Neural crest cell (in vitro differentiated cells): Measurements from ENCODE around the gene RALGAPA2. TPM values are rescaled to one million over a fixed set of nuclear protein-coding genes. Genes with fewer than 3 reads are reported as not detected.
A peak's percentile ranks its signal among the peaks of the same experiment; 100 is the strongest.

Source experiments
- DNase-seq: peaks from one replicate; pipeline ENCODE4 v3.0.0; 2021; ENCODE audit warnings: low read depth, mixed read lengths, low spot score
- H3K27ac Mint-ChIP-seq: one replicate; pipeline ENCODE4 v1.8.0; 2021; ENCODE audit warnings: mild to moderate bottlenecking, mixed read lengths; ENCODE audit not compliant: unreplicated experiment
- H3K27me3 Mint-ChIP-seq: 2 replicates; pipeline ENCODE4 v1.8.0; 2021; ENCODE audit warnings: low read depth, mild to moderate bottlenecking, mixed read lengths
- H3K36me3 Mint-ChIP-seq: 2 replicates; pipeline ENCODE4 v1.8.0; 2021; ENCODE audit warnings: low read depth, mild to moderate bottlenecking, mixed read lengths
- H3K4me1 Mint-ChIP-seq: 2 replicates; pipeline ENCODE4 v1.8.0; 2021; ENCODE audit warnings: mixed read lengths
- H3K4me3 Mint-ChIP-seq: one replicate; pipeline ENCODE4 v1.8.0; 2021; ENCODE audit warnings: mild to moderate bottlenecking, mixed read lengths
- H3K9me3 Mint-ChIP-seq: 2 replicates; pipeline ENCODE4 v1.8.0; 2021; ENCODE audit warnings: mixed read lengths
- total RNA-seq: library from RNA; stranded (reverse); gene quantifications from 2 replicates; pipeline ENCODE4 v1.2.1, GENCODE V29; 2021
- TF ChIP-seq, protein P1 (sequence below): fragments of 200-600 bp; sonication (generic); conservative IDR thresholded peaks from 2 replicates; pipeline ENCODE4 v1.5.0; 2021; ENCODE audit warnings: antibody characterized with exemption, mild to moderate bottlenecking

Gene RALGAPA2
- total RNA-seq, 1 donor from 2014 or later = 29.3 TPM

DNA sequence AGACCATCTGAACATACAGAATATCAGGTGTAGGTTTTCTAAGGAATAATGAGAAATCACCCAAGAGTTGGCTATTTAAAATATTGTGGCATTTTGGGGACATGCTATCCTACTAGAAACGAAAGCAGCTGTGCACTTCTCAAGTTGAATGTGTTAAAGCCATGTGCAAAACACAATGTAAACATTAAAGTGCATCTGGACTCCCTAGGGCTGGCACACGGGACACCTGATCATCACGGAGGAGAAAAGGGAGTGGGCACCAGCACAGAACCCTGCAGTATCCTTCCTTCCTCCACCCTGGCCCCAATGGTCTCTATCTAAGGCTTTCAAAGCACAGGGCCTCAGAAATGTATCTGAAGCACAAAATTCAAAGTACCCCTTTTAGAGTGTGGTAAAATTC is 250.3 kb downstream of the RALGAPA2 start:
- Mint-ChIP-seq H3K4me1 (peaks cover 67% of the 10 kb centered on the region), H3K9me3 (no peaks in the 10 kb centered on the region), H3K27me3 (no peaks in the 10 kb centered on the region), H3K27ac (peak overlapping the region; percentile 23), H3K4me3 (no peak overlapping the region), H3K36me3 (no peaks in the 10 kb centered on the region)
- TF ChIP-seq, protein P1, sequence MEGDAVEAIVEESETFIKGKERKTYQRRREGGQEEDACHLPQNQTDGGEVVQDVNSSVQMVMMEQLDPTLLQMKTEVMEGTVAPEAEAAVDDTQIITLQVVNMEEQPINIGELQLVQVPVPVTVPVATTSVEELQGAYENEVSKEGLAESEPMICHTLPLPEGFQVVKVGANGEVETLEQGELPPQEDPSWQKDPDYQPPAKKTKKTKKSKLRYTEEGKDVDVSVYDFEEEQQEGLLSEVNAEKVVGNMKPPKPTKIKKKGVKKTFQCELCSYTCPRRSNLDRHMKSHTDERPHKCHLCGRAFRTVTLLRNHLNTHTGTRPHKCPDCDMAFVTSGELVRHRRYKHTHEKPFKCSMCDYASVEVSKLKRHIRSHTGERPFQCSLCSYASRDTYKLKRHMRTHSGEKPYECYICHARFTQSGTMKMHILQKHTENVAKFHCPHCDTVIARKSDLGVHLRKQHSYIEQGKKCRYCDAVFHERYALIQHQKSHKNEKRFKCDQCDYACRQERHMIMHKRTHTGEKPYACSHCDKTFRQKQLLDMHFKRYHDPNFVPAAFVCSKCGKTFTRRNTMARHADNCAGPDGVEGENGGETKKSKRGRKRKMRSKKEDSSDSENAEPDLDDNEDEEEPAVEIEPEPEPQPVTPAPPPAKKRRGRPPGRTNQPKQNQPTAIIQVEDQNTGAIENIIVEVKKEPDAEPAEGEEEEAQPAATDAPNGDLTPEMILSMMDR = no peak
- DNase-seq = no peak

DNA sequence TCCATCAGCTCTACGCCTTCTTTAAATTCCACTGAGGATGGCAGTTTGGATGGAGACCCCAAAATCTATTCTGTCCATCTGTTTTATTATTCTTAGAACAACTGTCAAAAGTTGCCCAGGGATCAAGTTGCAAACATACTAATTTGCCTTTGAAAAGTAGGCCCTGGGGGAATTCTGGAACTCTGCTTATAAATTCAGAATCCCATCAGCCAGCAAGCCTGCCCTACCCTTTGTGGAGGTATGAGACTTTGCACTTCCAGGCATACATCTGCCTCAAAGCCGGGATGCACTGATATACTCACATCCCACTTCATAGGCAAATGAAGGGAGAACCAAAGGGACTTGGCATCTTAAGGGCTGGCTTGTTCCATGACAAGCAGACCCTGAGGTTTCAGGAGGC is 250.9 kb downstream of the RALGAPA2 start:
- Mint-ChIP-seq H3K4me1 (peaks cover 63% of the 10 kb centered on the region), H3K36me3 (no peaks in the 10 kb centered on the region), H3K27ac (no peak overlapping the region), H3K27me3 (no peaks in the 10 kb centered on the region), H3K4me3 (no peak overlapping the region), H3K9me3 (no peaks in the 10 kb centered on the region)
- TF ChIP-seq, protein P1 = no peak
- no peak for DNase-seq

DNA sequence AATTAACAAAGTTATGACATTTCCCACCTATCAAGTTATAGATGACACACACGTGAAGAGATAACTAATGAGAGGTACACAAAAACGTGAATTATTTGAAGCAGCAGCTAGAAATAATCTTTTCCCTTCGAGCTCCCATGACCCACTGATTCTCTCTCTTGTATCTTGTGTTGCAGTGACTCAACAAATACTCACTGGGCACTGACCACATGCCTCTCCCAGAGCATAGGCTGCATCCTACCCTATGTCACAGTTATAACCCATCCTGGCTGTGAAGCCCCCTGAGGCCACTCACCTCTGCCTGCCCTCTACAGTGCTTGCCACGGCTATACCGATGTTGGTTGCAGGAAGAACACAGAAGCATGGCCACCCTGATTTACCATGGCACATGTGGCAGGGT is 252.7 kb downstream of the RALGAPA2 start:
- TF ChIP-seq, protein P1 = no peak
- no peak for DNase-seq
- H3K27me3 Mint-ChIP-seq = no peaks in the 10 kb centered on the region
- no peak overlapping the region for H3K27ac Mint-ChIP-seq
- peaks cover 45% of the 10 kb centered on the region for H3K4me1 Mint-ChIP-seq
- H3K36me3 Mint-ChIP-seq = no peaks in the 10 kb centered on the region
- H3K9me3 Mint-ChIP-seq = no peaks in the 10 kb centered on the region
- no peak overlapping the region for H3K4me3 Mint-ChIP-seq

DNA sequence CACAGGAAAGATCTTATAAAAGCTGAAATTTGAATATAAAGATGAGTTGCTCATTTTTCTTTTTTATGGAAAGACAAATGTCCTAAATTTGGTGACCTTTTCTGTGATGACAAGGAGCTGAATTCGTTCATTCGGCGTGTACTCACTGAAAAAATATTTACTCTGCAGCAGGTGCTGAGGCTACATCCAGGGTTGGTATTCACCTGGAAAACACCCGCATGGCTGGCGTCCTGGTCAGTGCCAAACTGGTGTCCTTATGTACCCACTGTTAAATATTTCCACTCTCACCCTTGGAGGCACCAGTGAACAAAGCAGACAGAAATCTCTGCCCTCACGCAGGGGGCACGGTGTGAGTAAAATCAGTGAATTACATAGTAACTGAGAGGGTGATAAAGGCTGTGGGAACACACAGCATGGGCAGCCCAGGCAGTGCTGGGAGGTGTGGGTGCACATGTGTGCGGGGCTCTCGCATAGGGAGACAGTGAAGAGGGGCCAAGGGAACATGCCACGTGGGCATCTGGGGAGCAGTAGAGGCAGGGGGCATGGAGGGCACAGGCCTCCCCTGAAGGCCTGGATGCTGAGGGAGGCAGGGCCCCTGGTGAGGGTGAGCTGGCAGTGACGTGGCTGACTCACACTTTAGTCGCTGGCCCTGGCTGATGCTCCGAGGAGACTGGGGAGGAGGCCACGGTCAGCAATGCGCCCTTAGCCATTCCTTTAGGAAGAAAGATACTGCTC is 254.9 kb downstream of the RALGAPA2 start:
- no peaks in the 10 kb centered on the region for H3K36me3 Mint-ChIP-seq
- DNase-seq = no peak
- H3K4me1 Mint-ChIP-seq = peaks cover 44% of the 10 kb centered on the region
- TF ChIP-seq, protein P1 = no peak
- no peaks in the 10 kb centered on the region for H3K9me3 Mint-ChIP-seq
- no peak overlapping the region for H3K27ac Mint-ChIP-seq
- no peak overlapping the region for H3K4me3 Mint-ChIP-seq
- H3K27me3 Mint-ChIP-seq = no peaks in the 10 kb centered on the region

DNA sequence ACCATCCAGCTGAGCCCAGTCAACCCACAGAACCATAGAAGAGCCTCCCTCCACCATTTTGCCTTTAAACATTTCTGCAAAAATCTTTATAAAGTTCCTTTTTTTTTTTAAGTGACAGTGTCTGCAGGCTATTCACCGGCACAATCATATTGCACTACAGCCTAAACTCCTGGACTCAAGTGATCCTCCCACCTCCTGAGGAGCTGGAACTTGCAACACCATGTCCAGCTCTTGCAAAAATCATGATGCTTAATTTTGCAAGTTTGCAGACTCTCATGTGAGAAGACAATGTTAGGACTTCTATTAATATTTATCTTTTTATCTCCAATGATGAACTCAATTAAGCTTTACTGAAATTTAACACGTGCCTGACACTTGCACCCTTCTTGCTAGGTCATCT is 255.7 kb downstream of the RALGAPA2 start:
- Mint-ChIP-seq H3K27ac (no peak overlapping the region), H3K4me3 (no peak overlapping the region), H3K27me3 (no peaks in the 10 kb centered on the region), H3K4me1 (peaks cover 40% of the 10 kb centered on the region), H3K36me3 (no peaks in the 10 kb centered on the region), H3K9me3 (no peaks in the 10 kb centered on the region)
- DNase-seq = no peak
- TF ChIP-seq, protein P1 = no peak
